ENCODE data around the gene RALGDS.

The RALGDS gene

DNA sequence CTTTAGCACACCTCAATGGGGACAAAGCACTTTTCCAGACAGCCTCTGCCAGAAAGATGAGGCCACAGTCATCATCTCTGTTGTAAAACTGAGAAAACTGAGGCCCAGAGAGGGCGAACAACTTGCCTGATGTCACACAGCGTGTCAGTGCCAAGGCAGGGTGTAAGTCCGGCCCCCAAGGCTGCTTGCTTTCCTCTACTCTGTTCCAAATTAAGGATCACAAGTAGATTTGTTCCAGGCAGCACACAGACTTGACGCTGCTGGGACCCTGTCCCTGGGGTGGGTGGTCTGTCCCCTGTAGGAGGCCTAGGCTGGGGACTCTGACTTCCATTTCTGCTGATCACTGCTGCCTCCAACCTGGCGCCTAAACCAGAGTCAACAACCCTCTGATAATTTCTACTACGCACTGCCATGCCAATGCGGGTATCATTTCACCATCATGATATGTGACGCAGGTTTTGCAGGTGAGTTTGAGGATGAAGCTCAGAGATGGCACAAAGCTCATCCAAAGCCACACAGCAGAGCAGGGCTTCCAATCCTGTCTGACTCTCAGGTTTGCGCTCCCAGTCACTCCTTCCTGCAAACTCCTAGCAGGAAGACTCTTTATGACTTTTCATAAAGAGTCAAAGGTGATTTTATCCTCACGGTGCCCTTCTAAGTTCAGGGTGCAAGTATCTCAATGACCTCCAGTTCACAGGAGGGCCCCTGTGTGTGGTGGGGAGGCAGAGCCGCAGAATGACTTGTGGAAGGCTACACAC is 13.5 kb upstream of the RALGDS start:
- DNase-seq (ENCODE audit: low read depth): no peak

DNA sequence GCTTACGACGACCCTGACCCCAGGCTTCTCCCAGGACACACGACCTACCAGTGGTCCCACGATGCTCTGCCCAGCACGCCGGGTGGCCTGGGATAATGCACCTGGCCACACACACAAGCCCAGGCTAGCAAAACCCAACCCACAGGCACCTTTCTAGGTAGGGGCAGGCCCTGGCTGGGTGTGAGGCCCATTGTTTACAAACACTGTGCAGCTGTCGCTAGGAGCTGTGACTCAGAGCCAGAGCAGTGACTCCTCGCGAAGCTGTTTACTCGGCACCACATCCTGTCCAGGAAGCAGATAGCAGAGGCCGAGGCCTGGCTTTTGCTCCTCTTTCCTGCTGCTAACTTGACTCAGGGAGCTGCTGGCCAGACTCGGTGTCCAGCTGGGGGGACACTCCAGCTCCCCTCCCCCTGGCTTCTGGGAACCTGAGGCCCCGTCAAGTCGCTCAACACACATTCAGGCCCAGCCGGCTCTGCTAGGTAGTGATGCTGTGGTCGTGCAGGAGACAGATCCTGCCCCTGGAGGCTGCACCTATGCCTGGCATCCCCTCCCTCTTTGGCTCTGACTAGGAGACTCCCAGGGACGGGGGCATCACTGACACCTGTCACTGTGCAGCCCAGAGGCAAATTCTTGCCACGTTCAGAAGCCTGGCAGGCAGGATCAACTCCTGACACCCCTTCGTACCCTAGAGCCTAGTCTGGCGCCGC is 12.8 kb upstream of the RALGDS start:
- DNase-seq (ENCODE audit: low read depth): peak; percentile 80

DNA sequence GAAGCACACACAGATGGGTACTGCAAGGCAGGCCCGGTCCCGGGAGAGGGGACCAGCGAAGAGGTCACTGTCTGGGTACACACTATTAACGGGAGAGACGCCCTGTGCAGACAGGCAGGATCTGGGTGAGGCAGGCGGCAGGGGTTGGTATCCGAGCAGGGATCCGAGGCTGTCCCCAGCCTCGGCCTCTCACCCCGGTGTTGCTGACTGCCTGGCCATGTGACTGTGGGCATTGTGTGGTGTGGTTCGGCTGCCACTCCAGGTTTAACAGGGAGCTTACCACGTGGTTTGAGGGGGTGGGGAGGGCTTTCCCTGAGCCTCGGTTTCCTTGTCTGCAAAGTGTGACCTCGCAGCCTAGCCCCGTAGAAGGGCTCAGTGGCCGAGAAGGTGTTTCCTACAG is 11.1 kb upstream of the RALGDS start:
- DNase-seq (ENCODE audit: low read depth): no peak

- no peak for DNase-seq (ENCODE audit: low read depth)
Measured at GRCh38 chr9:133131506-133131905, 10.5 kb upstream of the RALGDS start.

DNA sequence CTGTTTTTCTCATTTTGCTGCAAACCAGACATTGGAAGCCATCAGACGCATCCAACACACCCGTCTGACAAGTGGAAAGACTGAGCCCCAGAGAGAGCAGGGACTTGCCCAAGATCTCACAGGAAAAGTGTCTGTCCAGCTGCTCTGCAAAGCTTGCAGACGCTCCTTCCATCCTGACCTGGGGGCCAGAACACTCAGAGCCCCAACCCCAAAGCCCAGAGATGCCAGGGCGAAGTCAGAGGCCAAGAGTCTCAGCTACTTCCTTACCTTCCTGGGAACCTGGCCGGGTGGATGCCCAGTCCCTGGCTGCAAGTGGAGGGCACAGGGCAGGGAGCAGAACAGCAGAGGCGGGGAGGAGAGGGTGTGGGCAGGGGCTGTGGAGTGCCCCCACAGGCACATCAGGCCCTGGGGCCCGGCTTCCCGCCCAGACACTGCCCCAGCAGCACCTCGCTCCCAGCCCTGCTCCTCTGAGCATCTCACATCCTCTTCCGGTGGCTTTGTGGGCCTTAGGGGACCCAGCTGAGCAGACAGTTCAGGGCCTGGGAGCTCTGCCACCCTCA is 9.7 kb upstream of the RALGDS start:
- peak; percentile 61 for DNase-seq (ENCODE audit: low read depth)

DNA sequence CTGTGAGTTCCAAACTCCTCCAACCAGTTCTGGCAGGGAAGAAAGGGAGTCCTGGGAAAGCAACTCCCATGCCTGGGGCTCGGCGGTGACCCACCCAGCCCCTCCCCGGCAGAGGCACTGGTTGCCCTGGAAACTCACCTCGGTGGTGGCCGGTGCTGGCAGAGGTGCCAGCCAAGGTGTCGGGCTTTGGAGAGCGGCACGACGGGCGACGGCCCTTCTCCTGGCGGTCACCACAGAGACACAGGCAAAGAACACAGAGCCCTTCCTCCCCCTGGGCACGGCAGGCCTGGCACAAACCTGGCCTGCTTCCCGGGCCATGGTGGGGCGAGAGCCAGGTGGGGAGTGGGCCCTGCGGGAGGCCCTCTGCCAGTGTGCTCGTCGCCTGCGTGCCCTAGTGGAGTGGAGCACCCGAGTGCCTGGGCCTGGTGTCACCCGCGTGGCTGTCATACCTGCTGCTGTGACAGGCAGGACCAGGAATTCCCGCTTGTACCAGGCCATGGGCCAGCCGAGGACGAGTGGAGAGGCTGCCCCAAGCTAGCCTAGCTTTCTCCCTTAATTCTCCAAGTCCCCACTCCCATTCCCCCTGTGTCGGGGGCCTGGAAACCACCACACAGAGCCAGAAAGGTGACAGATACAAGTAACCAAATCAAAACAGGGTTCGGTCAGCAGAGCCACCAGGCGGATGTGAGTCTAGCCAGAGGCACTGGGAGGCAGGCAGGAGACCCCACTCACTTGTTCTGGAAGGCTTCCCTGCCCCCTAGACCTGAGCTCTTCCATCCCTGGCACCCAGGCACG is 8.2 kb upstream of the RALGDS start:
- no peak for DNase-seq (ENCODE audit: low read depth)

DNA sequence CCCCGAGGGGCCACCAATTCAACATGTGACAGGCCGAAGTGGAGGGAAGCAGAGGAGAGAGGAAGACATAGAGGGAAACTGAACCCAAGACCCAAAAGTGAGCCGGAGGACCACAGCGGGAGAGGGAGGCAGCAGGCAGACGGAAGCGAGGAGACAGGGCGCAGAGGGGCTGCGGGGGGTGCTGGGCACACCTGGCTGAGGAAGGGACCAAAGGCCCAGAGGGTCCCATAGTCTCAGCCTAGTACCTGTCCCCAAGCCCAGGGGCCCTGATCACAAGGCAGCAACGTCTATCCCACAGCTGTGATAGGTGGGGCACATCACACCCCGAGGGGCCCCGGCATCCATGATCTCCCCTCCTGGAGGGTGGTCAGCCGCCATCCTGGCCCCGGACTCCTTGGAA is 7.1 kb upstream of the RALGDS start:
- DNase-seq (ENCODE audit: low read depth): no peak

GRCh38 chr9:133127340-133127981 is 6.4 kb upstream of the RALGDS start:
- no peak for DNase-seq (ENCODE audit: low read depth)

GRCh38 chr9:133126697-133127339 is 5.8 kb upstream of the RALGDS start:
- no peak for DNase-seq (ENCODE audit: low read depth)

DNA sequence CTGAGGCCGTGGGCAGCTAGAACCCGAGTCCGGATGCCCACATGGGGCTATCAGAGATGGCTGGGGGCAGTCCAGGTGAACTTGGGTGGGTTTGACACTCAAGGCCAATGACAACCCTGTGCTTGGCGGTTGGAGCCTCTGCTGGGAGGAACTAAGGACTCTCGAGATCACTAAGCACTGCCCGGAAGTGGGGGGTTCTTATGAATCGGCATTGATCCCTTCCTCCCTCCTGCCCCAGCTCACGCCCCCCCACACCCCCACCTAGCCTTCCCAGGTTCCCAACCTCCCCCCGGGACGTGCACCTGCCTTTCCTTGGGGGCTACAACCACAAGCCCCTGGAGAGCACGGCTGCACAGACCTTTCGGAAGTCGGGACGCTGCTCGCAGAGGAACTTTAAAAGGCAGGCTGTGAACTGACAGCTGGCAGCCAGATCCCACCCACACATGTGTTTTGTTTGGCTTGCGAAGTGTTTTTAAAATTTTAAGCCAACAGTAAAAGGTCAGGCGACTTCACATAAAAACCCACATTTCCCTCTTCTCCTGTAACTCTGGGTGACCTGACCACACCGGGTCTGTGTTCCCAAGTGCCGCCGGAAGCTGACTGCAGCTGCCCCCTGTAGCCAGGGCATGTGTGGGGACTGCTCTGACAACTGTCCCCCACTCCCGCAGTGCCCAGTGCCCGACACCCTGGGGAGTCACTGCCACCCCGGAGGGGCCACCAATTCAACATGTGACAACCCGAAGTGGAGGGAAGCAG is 5.1 kb upstream of the RALGDS start:
- DNase-seq (ENCODE audit: low read depth): no peak

GRCh38 chr9:133124907-133125275 is 3.9 kb upstream of the RALGDS start:
- DNase-seq (ENCODE audit: low read depth): no peak

DNA sequence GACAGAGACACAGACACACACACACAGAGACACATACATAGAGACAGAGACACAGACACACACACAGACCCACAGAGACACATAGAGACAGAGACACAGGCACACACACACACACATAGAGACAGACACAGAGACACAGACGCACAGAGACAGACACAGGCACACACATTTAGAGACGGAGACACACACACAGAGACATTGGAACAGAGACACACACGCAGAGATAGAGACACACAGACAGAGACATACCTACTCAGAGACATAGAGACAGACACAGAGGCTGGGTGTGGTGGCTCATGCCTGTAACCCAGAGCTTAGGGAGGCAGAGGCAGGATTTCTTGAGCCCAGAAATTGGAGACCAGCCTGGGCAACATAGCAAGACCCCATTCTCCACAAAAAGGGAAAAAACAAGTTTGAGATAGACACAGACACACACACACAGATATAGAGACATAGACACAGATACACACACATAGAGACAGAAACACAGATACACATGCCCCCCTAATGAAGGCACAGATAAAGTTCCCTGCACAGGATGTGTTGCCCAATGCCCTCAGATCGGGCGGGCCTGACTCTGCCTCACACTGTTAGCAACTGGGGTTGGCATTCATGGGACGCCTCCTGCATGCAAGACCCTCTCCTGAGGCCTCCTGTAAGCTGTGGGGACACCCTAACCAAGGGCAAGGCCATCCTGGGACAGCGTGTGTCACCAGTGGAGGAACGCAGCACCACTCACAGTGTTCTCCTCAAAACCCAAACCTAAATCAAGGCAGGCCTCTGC is 3.3 kb upstream of the RALGDS start:
- DNase-seq (ENCODE audit: low read depth): no peak

DNA sequence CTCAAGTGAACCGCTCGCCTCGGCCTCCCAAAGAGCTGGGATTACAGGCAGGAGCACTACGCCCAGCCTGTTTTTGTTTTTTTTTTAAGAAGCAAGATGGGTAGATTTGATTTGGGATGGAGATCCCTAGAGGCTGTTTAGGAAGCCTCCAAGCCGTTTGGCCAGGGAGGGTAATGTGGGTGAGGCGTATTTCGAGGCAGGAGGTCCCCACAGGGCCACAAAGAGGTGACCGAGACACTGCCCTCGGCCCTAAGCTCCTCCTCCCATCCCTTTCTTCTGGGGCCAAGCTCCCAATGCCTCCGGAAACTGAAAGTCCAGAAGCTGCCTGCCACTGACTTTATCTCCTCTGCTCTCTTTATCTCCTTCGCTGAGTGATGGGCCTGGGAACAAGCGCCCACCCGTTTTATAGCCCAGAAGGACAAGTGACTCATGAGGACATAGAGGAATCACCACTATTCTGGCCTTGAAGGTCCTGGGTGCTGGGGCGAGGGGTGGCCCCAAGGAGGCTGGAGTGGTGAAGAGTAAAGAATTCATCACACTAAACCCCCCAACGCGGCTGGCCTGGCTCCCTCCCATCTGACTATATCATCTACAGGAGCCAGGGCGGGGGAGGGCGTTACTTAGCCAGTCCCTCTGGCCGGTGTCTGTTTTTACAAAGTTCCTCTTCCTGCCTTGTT is 2.0 kb upstream of the RALGDS start:
- no peak for DNase-seq (ENCODE audit: low read depth)

- no peak for DNase-seq (ENCODE audit: low read depth)
Measured at GRCh38 chr9:133122605-133122934, 1.5 kb upstream of the RALGDS start.

DNA sequence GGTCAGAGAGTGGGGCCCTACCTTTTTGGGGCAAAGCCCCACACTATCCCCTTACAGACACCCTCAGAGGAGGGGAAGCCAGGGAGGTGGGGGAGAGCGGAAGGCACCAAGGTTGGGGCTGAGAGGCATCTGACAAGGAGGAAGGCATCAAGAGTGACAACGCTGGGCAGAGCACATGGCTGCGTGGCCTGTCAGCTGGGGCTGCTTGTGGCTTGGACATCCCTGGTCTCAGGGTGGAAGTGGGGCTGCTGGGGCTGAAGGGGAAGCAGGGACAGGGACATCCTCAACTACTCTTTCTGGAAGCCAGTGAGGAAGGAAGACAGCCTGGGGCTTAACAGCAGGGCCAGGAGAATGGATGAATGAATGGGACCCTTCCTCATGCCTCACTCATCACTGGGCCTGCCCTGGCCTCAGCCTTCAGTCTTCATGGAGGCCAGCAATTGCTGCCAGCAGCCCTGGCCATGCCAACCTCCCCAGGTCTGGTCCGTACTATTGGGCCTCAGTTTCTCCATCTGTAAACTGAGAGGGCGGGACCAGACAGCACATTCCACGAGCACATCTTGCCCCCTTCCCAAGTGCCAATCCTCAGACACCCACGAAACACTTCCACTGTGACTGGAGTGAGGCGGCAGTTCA is 993 bp upstream of the RALGDS start:
- no peak for DNase-seq (ENCODE audit: low read depth)

DNA sequence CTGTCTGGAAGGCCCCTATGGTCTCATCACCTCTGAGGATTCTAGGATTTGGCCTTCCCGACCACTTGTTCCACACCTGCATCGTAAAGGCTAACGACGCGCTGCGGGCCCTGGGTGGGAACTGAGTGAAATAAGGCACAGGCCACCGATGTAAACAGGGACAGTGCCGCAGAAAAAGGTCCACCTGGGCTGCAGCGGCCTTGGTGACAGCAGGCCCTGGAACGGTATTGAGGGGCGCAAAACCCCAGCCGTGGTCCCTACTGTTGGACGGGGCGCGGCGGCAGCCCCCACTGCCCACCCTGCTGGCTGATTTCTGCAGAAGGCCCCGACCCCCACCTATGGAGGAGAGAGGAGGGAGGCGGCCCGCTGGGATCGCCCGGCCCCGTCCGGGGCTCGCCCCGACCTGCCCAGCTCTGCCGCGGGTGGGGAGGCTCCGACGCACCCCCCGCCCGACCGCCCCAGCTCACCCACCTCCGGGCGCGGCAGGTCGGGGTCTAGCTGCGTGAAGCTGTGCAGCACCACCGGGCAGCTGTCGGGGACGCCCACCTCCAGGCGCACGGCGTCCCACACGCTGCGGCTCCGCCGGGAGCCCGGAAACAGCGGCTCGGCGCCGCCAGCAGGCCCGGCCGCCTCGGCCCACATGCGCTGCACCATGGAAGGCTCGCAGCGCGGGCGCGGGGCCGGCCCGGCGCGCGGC is 391 bp downstream of the RALGDS start:
- DNase-seq (ENCODE audit: low read depth): no peak

- DNase-seq (ENCODE audit: low read depth): no peak
Measured at GRCh38 chr9:133119846-133120500, 1.1 kb downstream of the RALGDS start.
